A549 (cell line): ENCODE results near the gene SNX14. TPM values are rescaled to one million over a fixed set of nuclear protein-coding genes. Genes with fewer than 3 reads are reported as not detected.
"Not testable (repeated sequence)": the region's sequence is repeated elsewhere in the genome, so short reads cannot be mapped to it uniquely, and the experiment has no call there.

Experiments used
- ATAC-seq, 2 experiments: fragments of 200-7000 bp in 1 of 2; fragments of >200 bp in 1 of 2; cut with Nextera tagmentation in 1 of 2; cut with Tn5 transposase in 1 of 2; 3 replicates each; pipeline versions ENCODE4 v1.8.0 to v1.9.1; 2018 to 2020; ENCODE audit warnings: mild to moderate bottlenecking in 1 of 2, moderate library complexity in 1 of 2
- CTCF ChIA-PET: fragments of 300-600 bp; sonication (Branson Sonifier 250); formaldehyde crosslinking; extraction: SDS; loops from one replicate; lab custom pipeline; 2021; ENCODE audit warnings: antibody characterized with exemption, inconsistent platforms; lab: Yijun Ruan, JAX
- POLR2A ChIA-PET: fragments of 350-600 bp; formaldehyde crosslinking; extraction: SDS; loops from one replicate; lab custom pipeline; 2021; ENCODE audit warnings: antibody characterized with exemption, inconsistent platforms; lab: Yijun Ruan, JAX
- DNase-seq, 2 experiments: peaks; one replicate each; pipeline versions ENCODE4 v3.0.0 to v3.0.0-alpha.2; 2011 to 2016; ENCODE audit warnings: low read depth in 1 of 2, low spot score in 1 of 2
- FAIRE-seq: peaks from 2 replicates; lab custom pipeline; 2011; peaks lifted over from hg19 to GRCh38; lab: Jason Lieb, UNC
- H3K27ac ChIP-seq, 2 experiments: fragments of >200 bp; sonication (Bioruptor Twin); formaldehyde crosslinking; 3 replicates each; pipeline ENCODE4 v1.5.1; 2016 to 2017
- H3K4me1 ChIP-seq: fragments of >200 bp; sonication (Bioruptor Twin); formaldehyde crosslinking; 3 replicates; pipeline ENCODE4 v1.6.1; 2016
- H3K4me2 ChIP-seq: fragments of >200 bp; sonication (Bioruptor Twin); formaldehyde crosslinking; 3 replicates; pipeline ENCODE4 v1.6.1; 2016
- H3K4me3 ChIP-seq: fragments of >200 bp; sonication (Bioruptor Twin); formaldehyde crosslinking; 3 replicates; pipeline ENCODE4 v1.5.1; 2016
- H3K9me3 ChIP-seq: fragments of >200 bp; sonication (Bioruptor Twin); formaldehyde crosslinking; 3 replicates; pipeline ENCODE4 v1.6.1; 2016
- CEBPB ChIP-seq, 2 experiments: fragments of >200 bp in 1 of 2; sonication (Bioruptor Twin) in 1 of 2; formaldehyde crosslinking in 1 of 2; IDR thresholded peaks; 2 replicates each; pipeline ENCODE4 v1.6.1; 2012 to 2016
- CTCF ChIP-seq: fragments of >200 bp; sonication (Bioruptor Twin); formaldehyde crosslinking; IDR thresholded peaks from 3 replicates; pipeline ENCODE4 v1.5.1; 2016
- FOSL2 ChIP-seq, 2 experiments: fragments of 450-650 bp in 1 of 2; fragments of >200 bp in 1 of 2; sonication (Bioruptor Twin) in 1 of 2; formaldehyde crosslinking; IDR thresholded peaks; 2 replicates each; pipeline versions ENCODE4 v1.5.0 to v1.6.1; 2016 to 2020; ENCODE audit warnings: mild to moderate bottlenecking in 1 of 2, moderate library complexity in 1 of 2
- MYC ChIP-seq: IDR thresholded peaks from 2 replicates; pipeline ENCODE4 v1.6.1; 2012; ENCODE audit warnings: mild to moderate bottlenecking, inconsistent platforms, low read length, improper control_type of control experiment, borderline replicate concordance
- RAD21 ChIP-seq, 2 experiments: fragments of >200 bp in 1 of 2; sonication (Bioruptor Twin) in 1 of 2; formaldehyde crosslinking in 1 of 2; IDR thresholded peaks in 1 of 2; conservative IDR thresholded peaks in 1 of 2; 2 replicates in 1 of 2; 3 replicates in 1 of 2; pipeline ENCODE4 v1.6.1; 2012 to 2018; ENCODE audit warnings: inconsistent platforms in 1 of 2
- REST ChIP-seq: fragments of 200-600 bp; sonication (generic); IDR thresholded peaks from 2 replicates; pipeline ENCODE4 v1.6.1; 2016; ENCODE audit warnings: antibody characterized with exemption, mild to moderate bottlenecking, moderate library complexity
- SMC3 ChIP-seq: fragments of >200 bp; sonication (Bioruptor Twin); formaldehyde crosslinking; IDR thresholded peaks from 3 replicates; pipeline ENCODE4 v1.6.1; 2018; ENCODE audit warnings: inconsistent platforms
- SREBF2 ChIP-seq: fragments of 450-650 bp; IDR thresholded peaks from 2 replicates; pipeline ENCODE4 v1.6.1; 2014; ENCODE audit warnings: mild to moderate bottlenecking, moderate library complexity
- USF2 ChIP-seq: fragments of 450-650 bp; IDR thresholded peaks from 2 replicates; pipeline ENCODE4 v1.6.1; 2014; ENCODE audit warnings: antibody characterized with exemption
- ZSCAN20 ChIP-seq: fragments of 250-450 bp; sonication (Bioruptor Pico); IDR thresholded peaks from 2 replicates; pipeline ENCODE4 v1.8.0; 2022; ENCODE audit warnings: mild to moderate bottlenecking, moderate library complexity
- WGBS: methylation state at CpG from one replicate; pipeline ENCODE4 v1.1.6; 2017; ENCODE audit errors: missing lambda C conversion rate; 5-methylcytosine and 5-hydroxymethylcytosine counted together
- polyA plus RNA-seq, 4 experiments: library from polyadenylated mRNA; depleted of rRNA in 3 of 4; stranded (reverse); fragments of >200 nt; fragmentation: RNase III in 1 of 4; extraction: RNeasy Plus Mini Kit Qiagen cat#74134 plus additional on column Dnase treatment in 1 of 4; gene quantifications; 2 replicates in 3 of 4; 3 replicates in 1 of 4; pipeline ENCODE4 v1.2.3, GENCODE V29; 2011 to 2017

Gene SNX14
- polyA plus RNA-seq, 2 of the 4 experiments (the other 2 are of a cell fraction), result 47.1 to 113 TPM

- Histone ChIP-seq H3K4me1 (no peaks in the 10 kb centered on the region), H3K4me3 (no peak overlapping the region), H3K27ac (no peak overlapping the region), H3K9me3 (no peaks in the 10 kb centered on the region), H3K4me2 (no peak overlapping the region)
- TF ChIP-seq SREBF2, result no peak
- no peak for TF ChIP-seq USF2
- peak; percentile 44 for TF ChIP-seq CTCF
- TF ChIP-seq SMC3, result peak; percentile 49
- no peak for TF ChIP-seq MYC
- no peak for TF ChIP-seq REST
- TF ChIP-seq ZSCAN20 (CRISPR knock-in tag), result no peak
- TF ChIP-seq RAD21 (conservative IDR thresholded peaks at IDR 0.05 in 1 of 2, IDR thresholded peaks at IDR 0.05 in 1 of 2), result peak; percentile 22 to 64; a peak in 4 of 5 replicates
- CTCF ChIA-PET, result interaction anchor here (0.6 to 1.8 kb wide), 16 partner anchors 9 to 982 kb away, joined by 3 to 6 read pairs (median 3); no protein-coding TSS in a partner anchor
- ATAC-seq, result no peak
- 2% methylated on average over 2 of the region's 2 CpGs for WGBS
- no peak for FAIRE-seq
- DNase-seq, result no peak
- POLR2A ChIA-PET, result no interaction called here
These were observed 56.6 kb downstream of the SNX14 start for GRCh38 chr6:85537055-85537494.

- POLR2A ChIA-PET, ATAC-seq, FAIRE-seq, H3K9me3 ChIP-seq, H3K27ac ChIP-seq, H3K4me1 ChIP-seq, DNase-seq, H3K4me2 ChIP-seq, H3K4me3 ChIP-seq: not testable (repeated sequence)
- 86% methylated on average over 2 of the region's 2 CpGs for WGBS
- CTCF ChIA-PET, result interaction anchor here (1.0 kb wide), 1 partner anchor 169 kb away, joined by 3 read pairs; no protein-coding TSS in a partner anchor
These were observed 69.4 kb downstream of the SNX14 start for GRCh38 chr6:85524281-85524680.

GRCh38 chr6:85516168-85516567 lies 77.5 kb downstream of the SNX14 start:
- Histone ChIP-seq H3K4me1 (peaks cover 18% of the 10 kb centered on the region; the same call in 2 of the 3 replicates), H3K27ac (peak overlapping the region in 1 of 2 experiments; percentile 66; a peak in 2 of 6 replicates), H3K4me3 (no peak overlapping the region), H3K9me3 (no peaks in the 10 kb centered on the region), H3K4me2 (peak overlapping the region; percentile 43; the same call in 2 of the 3 replicates)
- FAIRE-seq, result no peak
- DNase-seq, result no peak
- ChIA-PET CTCF (no interaction called here), POLR2A (no interaction called here)
- no peak for ATAC-seq
- no peak for TF ChIP-seq FOSL2 (IDR thresholded peaks at IDR 0.05)
- TF ChIP-seq FOSL2 (CRISPR knock-in tag; IDR thresholded peaks at IDR 0.05), result peak; percentile 27; the same call in 1 of the 2 replicates
- no peak for TF ChIP-seq RAD21 (conservative IDR thresholded peaks at IDR 0.05 in 1 of 2, IDR thresholded peaks at IDR 0.05 in 1 of 2)
- peak; percentile 14 to 35; a peak in 1 of 4 replicates for TF ChIP-seq CEBPB (IDR thresholded peaks at IDR 0.05)
